Ovary (tissue), 3 donors: Measurements from ENCODE around the gene UNC5C.

Experiments
- POLR2A ChIP-seq: fragments of 450-650 bp; IDR thresholded peaks from one replicate; pipeline ENCODE4 v1.6.1; 2017; ENCODE audit warnings: antibody characterized with exemption, mild to moderate bottlenecking, moderate library complexity
- TF ChIP-seq, protein P1 (sequence below), 3 donors: fragments of 450-650 bp in 2 of 3; fragments of 200-600 bp in 1 of 3; IDR thresholded peaks; one replicate each; pipeline versions ENCODE4 v1.5.1 to v1.8.0; 2016 to 2022; ENCODE audit warnings: antibody characterized with exemption in 3 of 3, mild to moderate bottlenecking in 1 of 3
- donor health status: DM: no; HTN: no; CAD: no.

DNA sequence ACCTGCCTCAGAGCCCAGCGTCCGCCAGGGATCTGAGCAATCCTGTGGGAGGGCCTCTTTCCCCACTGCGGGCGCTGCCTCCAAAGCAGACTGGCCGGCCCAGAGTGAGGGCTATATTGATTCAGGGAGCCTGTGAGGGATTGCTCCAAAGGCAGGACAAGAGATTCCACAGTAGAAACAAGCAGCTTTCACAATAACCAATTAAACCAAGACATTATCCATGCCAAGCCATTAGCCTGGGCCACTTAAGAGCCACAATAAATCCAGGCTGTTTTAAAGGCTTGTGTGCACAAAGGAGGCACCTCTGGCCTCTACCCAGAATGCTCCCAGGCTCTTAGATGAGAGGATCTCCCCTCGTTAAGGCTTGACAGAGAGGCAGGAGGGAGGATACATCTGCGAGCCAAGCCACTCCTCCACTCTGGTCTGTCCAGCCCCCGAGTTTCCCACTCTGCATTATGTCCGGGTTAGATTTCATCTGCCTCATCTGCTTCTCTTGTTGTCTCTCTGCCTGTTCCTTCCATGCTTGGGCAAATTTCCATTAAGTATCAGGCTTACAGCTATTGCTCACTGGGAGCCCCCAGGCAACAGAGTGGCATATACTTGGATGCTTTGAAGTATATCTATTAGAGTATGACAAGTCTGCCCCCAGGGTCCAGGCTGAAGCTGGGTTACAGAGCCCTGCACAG lies 357.9 kb downstream of the UNC5C start:
- TF ChIP-seq, protein P1, sequence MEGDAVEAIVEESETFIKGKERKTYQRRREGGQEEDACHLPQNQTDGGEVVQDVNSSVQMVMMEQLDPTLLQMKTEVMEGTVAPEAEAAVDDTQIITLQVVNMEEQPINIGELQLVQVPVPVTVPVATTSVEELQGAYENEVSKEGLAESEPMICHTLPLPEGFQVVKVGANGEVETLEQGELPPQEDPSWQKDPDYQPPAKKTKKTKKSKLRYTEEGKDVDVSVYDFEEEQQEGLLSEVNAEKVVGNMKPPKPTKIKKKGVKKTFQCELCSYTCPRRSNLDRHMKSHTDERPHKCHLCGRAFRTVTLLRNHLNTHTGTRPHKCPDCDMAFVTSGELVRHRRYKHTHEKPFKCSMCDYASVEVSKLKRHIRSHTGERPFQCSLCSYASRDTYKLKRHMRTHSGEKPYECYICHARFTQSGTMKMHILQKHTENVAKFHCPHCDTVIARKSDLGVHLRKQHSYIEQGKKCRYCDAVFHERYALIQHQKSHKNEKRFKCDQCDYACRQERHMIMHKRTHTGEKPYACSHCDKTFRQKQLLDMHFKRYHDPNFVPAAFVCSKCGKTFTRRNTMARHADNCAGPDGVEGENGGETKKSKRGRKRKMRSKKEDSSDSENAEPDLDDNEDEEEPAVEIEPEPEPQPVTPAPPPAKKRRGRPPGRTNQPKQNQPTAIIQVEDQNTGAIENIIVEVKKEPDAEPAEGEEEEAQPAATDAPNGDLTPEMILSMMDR (IDR thresholded peaks at IDR 0.05) = no peak
- TF ChIP-seq POLR2A = no peak
